Calu3 (cell line): ENCODE data around the gene DNAH1. TPM values are rescaled to one million over a fixed set of nuclear protein-coding genes. Genes with fewer than 3 reads are reported as not detected.

Source experiments
- BruUV-seq: library from RNA; stranded (reverse); fragments of 400-500 nt; replicated peaks from 2 replicates; lab custom pipeline; 2021; lab: Mats Ljungman, UMichigan
- CTCF ChIA-PET: fragments of 300-600 bp; sonication (Branson Sonifier 250); formaldehyde crosslinking; loops from one replicate; lab custom pipeline; 2022; ENCODE audit warnings: antibody characterized with exemption; lab: Charles Lee
- DNase-seq: peaks from one replicate; pipeline ENCODE4 v3.0.0; 2022
- H3K27ac Mint-ChIP-seq: one replicate; pipeline ENCODE4 v1.8.0; 2022; ENCODE audit warnings: mixed read lengths; ENCODE audit not compliant: unreplicated experiment
- H3K27me3 Mint-ChIP-seq: one replicate; pipeline ENCODE4 v1.8.0; 2022; ENCODE audit warnings: mixed read lengths; ENCODE audit not compliant: unreplicated experiment
- H3K36me3 Mint-ChIP-seq: one replicate; pipeline ENCODE4 v1.8.0; 2022; ENCODE audit warnings: mild to moderate bottlenecking, moderate library complexity, mixed read lengths; ENCODE audit not compliant: insufficient read depth, unreplicated experiment
- H3K4me1 Mint-ChIP-seq: one replicate; pipeline ENCODE4 v1.8.0; 2022; ENCODE audit warnings: mild to moderate bottlenecking, low read depth, mixed read lengths; ENCODE audit not compliant: unreplicated experiment
- H3K4me3 Mint-ChIP-seq: one replicate; pipeline ENCODE4 v1.8.0; 2022; ENCODE audit warnings: mild to moderate bottlenecking, low read depth, moderate library complexity, mixed read lengths; ENCODE audit not compliant: unreplicated experiment
- H3K9me3 Mint-ChIP-seq: one replicate; pipeline ENCODE4 v1.8.0; 2022; ENCODE audit warnings: low read depth, mixed read lengths; ENCODE audit not compliant: unreplicated experiment
- intact Hi-C: fragments of 100-400 bp; cut with micrococcal nuclease; formaldehyde crosslinking; loops from one replicate; pipeline ENCODE4 v1.10.0; 2022; ENCODE audit not compliant: unreplicated experiment
- total RNA-seq: library from RNA; stranded (reverse); gene quantifications from 2 replicates; pipeline ENCODE4 v1.2.3, GENCODE V29; 2022
- TF ChIP-seq, protein P1 (sequence below): fragments of 200-600 bp; IDR thresholded peaks from one replicate; pipeline ENCODE4 v1.8.0; 2022; ENCODE audit warnings: antibody characterized with exemption; ENCODE audit not compliant: unreplicated experiment

Gene DNAH1
- total RNA-seq, 1 experiment from 2014 or later, result 13.1 TPM

DNA sequence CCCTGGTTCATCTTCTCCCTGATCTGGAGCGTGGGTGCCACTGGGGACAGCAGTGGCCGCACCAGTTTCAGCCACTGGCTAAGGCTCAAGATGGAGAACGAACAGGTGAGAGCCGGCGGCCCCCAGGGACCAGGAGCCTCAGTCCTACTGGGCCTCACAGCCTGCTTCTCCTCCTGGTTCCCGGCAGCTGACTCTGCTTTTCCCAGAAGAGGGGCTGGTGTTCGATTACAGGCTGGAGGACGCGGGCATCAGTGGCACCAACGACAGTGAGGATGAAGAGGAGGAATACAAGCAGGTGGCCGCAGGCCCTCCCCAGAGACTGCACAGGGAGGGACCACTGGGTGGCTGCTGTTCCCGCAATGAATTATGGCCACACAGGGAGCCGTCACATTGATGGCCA, 54.4 kb downstream of the DNAH1 start:
- no peak overlapping the region for H3K4me3 Mint-ChIP-seq
- H3K9me3 Mint-ChIP-seq, result no peaks in the 10 kb centered on the region
- CTCF ChIA-PET, result no interaction called here
- TF ChIP-seq, protein P1, sequence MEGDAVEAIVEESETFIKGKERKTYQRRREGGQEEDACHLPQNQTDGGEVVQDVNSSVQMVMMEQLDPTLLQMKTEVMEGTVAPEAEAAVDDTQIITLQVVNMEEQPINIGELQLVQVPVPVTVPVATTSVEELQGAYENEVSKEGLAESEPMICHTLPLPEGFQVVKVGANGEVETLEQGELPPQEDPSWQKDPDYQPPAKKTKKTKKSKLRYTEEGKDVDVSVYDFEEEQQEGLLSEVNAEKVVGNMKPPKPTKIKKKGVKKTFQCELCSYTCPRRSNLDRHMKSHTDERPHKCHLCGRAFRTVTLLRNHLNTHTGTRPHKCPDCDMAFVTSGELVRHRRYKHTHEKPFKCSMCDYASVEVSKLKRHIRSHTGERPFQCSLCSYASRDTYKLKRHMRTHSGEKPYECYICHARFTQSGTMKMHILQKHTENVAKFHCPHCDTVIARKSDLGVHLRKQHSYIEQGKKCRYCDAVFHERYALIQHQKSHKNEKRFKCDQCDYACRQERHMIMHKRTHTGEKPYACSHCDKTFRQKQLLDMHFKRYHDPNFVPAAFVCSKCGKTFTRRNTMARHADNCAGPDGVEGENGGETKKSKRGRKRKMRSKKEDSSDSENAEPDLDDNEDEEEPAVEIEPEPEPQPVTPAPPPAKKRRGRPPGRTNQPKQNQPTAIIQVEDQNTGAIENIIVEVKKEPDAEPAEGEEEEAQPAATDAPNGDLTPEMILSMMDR, result no peak
- no peaks in the 10 kb centered on the region for H3K36me3 Mint-ChIP-seq
- no peaks in the 10 kb centered on the region for H3K4me1 Mint-ChIP-seq
- intact Hi-C loops, result no loop called here
- no peak for DNase-seq
- no peak overlapping the region for H3K27ac Mint-ChIP-seq
- BruUV-seq, result no TSS peak
- H3K27me3 Mint-ChIP-seq, result no peaks in the 10 kb centered on the region

DNA sequence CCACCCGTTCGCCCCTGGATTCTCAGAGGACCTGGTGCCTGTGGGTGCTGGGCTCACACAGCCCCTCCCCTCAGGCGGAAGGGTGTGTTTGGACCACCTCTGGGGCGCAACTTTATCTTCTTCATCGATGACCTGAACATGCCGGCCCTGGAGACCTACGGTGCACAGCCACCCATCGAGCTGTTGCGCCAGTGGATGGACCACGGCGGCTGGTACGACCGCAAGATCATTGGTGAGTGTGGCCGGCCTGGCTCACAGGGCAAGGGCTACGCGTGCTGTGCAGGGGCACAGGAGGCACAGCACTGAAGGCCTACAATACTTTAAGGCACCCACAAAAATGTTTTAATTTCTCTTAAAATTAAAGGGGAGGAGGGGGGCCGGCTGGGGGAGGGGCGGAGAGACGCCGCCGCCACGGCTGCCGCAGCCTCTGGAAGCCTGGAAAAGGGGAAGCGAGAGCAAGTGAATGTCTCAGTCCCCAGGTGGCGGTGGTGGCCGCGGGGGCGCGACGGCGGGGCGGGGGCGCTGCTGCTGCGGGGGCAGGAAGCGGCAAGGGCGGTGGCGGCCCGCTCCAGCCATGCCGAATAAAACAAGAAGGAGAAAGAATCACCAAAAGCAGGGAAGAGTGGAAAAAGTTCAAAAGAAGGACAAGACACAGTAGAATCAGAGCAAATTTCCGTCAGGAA, 56.8 kb downstream of the DNAH1 start:
- no peaks in the 10 kb centered on the region for H3K4me1 Mint-ChIP-seq
- no peak overlapping the region for H3K4me3 Mint-ChIP-seq
- no peaks in the 10 kb centered on the region for H3K27me3 Mint-ChIP-seq
- H3K36me3 Mint-ChIP-seq, result no peaks in the 10 kb centered on the region
- H3K9me3 Mint-ChIP-seq, result no peaks in the 10 kb centered on the region
- DNase-seq, result no peak
- CTCF ChIA-PET, result no interaction called here
- H3K27ac Mint-ChIP-seq, result no peak overlapping the region
- intact Hi-C loops, result no loop called here
- TF ChIP-seq, protein P1, result no peak
- BruUV-seq, result no TSS peak

DNA sequence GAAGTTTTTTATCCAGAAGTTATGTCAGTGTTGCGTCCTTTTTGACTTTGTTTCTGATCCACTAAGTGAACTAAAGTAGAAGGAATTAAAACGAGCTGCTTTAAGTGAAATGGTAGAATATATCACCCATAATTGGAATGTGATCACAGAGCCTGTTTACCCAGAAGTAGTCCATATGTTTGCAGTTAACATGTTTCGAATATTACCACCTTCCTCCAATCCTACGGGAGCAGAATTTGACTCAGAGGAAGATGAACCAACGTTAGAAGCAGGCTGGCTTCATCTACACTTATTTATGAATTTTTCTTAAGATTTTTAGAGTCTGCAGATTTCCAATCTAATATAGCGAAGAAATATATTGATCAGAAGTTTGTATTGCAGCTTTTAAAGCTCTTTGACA, 57.6 kb downstream of the DNAH1 start:
- H3K4me3 Mint-ChIP-seq, result no peak overlapping the region
- no peaks in the 10 kb centered on the region for H3K9me3 Mint-ChIP-seq
- H3K4me1 Mint-ChIP-seq, result no peaks in the 10 kb centered on the region
- no peak for DNase-seq
- H3K36me3 Mint-ChIP-seq, result no peaks in the 10 kb centered on the region
- intact Hi-C loops, result no loop called here
- no TSS peak for BruUV-seq
- CTCF ChIA-PET, result no interaction called here
- H3K27me3 Mint-ChIP-seq, result no peaks in the 10 kb centered on the region
- TF ChIP-seq, protein P1, result no peak
- H3K27ac Mint-ChIP-seq, result no peak overlapping the region

DNA sequence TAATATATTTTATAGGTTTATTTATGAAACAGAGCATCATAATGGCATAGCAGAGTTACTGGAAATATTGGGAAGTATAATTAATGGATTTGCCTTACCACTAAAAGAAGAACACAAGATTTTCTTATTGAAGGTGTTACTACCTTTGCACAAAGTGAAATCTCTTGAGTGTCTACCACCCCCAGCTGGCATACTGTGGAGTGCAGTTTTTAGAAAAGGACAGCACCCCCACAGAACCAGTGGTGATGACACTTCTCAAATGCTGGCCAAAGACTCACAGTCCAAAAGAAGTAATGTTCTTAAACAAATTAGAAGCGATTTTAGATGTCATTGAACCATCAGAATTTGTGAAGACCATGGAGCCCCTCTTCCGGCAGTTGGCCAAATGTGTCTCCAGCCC, 58.1 kb downstream of the DNAH1 start:
- H3K36me3 Mint-ChIP-seq, result no peaks in the 10 kb centered on the region
- TF ChIP-seq, protein P1, result no peak
- no TSS peak for BruUV-seq
- no peaks in the 10 kb centered on the region for H3K27me3 Mint-ChIP-seq
- intact Hi-C loops, result no loop called here
- no peaks in the 10 kb centered on the region for H3K4me1 Mint-ChIP-seq
- DNase-seq, result no peak
- CTCF ChIA-PET, result no interaction called here
- H3K4me3 Mint-ChIP-seq, result no peak overlapping the region
- no peak overlapping the region for H3K27ac Mint-ChIP-seq
- no peaks in the 10 kb centered on the region for H3K9me3 Mint-ChIP-seq
